ENCODE data around the gene CSNK1G1. TPM values are rescaled to one million over a fixed set of nuclear protein-coding genes. Genes with fewer than 3 reads are reported as not detected.
"Not testable (repeated sequence)": the region's sequence is repeated elsewhere in the genome, so short reads cannot be mapped to it uniquely, and the experiment has no call there.

The CSNK1G1 gene
- total RNA-seq, 1 donor from 2014 or later, result 12.8 TPM

DNA sequence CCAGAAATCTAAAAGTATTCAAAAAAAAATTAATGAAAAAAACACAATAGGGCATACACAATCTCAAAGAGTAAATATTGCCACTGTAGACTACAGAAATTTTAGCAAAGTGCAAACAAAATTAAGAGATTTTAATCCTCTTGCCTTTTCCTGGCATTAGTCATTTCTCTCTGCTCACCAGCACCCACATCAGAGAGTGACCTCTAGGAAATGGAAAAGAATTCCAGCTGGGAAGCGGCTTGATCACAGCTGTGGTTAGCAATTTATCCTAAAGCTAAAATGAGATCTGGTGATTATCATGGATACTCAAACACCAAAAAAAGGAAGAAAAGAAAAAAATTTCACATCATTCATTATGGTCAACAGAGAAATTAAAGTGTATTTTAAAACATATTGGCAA is 7.5 kb downstream of the CSNK1G1 start:
- Histone ChIP-seq H3K36me3 (no peaks in the 10 kb centered on the region), H3K27ac (no peak overlapping the region), H3K4me1 (peaks cover 19% of the 10 kb centered on the region), H3K4me3 (no peak overlapping the region), H3K27me3 (no peaks in the 10 kb centered on the region), H3K9me3 (no peaks in the 10 kb centered on the region)
- TF ChIP-seq POLR2A (IDR thresholded peaks at IDR 0.05) (no peak), POLR2AphosphoS5 (IDR thresholded peaks at IDR 0.05; ENCODE audit: insufficient read depth in 1 of 2, low read depth in 1 of 2) (no peak)
- TF ChIP-seq, protein P1, sequence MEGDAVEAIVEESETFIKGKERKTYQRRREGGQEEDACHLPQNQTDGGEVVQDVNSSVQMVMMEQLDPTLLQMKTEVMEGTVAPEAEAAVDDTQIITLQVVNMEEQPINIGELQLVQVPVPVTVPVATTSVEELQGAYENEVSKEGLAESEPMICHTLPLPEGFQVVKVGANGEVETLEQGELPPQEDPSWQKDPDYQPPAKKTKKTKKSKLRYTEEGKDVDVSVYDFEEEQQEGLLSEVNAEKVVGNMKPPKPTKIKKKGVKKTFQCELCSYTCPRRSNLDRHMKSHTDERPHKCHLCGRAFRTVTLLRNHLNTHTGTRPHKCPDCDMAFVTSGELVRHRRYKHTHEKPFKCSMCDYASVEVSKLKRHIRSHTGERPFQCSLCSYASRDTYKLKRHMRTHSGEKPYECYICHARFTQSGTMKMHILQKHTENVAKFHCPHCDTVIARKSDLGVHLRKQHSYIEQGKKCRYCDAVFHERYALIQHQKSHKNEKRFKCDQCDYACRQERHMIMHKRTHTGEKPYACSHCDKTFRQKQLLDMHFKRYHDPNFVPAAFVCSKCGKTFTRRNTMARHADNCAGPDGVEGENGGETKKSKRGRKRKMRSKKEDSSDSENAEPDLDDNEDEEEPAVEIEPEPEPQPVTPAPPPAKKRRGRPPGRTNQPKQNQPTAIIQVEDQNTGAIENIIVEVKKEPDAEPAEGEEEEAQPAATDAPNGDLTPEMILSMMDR (IDR thresholded peaks at IDR 0.05), result no peak
- DNase-seq (ENCODE audit: extremely low spot score in 2 of 2), result no peak
- intact Hi-C loops (cut with DNase I), result no loop called here

DNA sequence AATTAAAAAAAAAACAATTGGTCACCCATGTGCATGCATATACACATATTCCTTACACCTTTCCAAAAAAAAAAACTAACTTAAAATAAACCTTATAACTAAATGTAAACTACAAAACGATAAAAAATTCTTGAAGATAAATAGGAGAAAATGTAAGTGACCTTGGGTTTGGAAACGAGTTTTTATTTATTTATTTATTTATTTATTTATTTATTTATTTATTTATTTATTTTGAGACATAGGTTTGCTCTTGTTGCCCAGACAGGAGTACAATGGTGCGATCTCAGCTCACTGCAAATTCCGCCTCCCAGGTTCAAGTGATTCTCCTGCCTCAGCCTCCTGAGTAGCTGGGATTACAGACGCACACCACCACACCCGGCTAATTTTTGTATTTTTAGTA is 9.7 kb downstream of the CSNK1G1 start:
- H3K36me3 ChIP-seq; H3K27ac ChIP-seq; H3K27me3 ChIP-seq; DNase-seq (ENCODE audit: extremely low spot score in 2 of 2); H3K4me3 ChIP-seq; intact Hi-C loops (cut with DNase I); H3K9me3 ChIP-seq: not testable (repeated sequence)
- peaks cover 19% of the 10 kb centered on the region for H3K4me1 ChIP-seq

DNA sequence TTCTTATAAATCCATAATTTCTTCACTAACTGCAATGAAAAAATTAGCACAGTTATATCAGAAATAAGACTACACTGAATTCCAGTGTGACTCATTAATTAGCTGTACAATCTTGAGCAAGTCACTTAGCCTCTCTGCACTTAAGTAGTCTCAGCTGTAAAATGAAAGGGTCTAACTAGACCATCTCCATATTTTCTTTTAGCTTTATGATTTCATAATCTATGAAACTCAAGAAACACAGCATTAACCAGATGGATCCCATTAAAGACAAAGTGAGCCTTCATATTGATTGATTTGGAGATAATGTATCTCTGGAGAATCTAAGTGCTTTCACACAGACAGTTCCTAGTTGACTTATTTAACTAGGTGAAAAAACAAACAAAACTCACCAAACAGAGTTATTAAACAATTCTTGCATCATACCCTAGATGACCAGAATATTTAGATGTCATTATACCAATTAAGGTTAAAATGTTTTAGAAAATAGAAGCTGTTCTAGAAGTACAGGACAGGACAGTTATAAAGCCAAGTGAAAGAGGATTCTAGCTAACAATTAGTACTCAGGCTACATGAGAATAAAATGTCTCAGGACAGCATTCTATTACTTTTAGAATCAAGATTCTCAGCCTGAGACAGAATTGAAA is 11.2 kb downstream of the CSNK1G1 start:
- no peaks in the 10 kb centered on the region for H3K36me3 ChIP-seq
- no peaks in the 10 kb centered on the region for H3K27me3 ChIP-seq
- no peak overlapping the region for H3K4me3 ChIP-seq
- H3K27ac ChIP-seq, result no peak overlapping the region
- TF ChIP-seq POLR2AphosphoS5 (IDR thresholded peaks at IDR 0.05; ENCODE audit: insufficient read depth in 1 of 2, low read depth in 1 of 2), result no peak
- TF ChIP-seq POLR2A (IDR thresholded peaks at IDR 0.05), result no peak
- TF ChIP-seq, protein P1 (IDR thresholded peaks at IDR 0.05), result no peak
- no peak for DNase-seq (ENCODE audit: extremely low spot score in 2 of 2)
- peaks cover 19% of the 10 kb centered on the region for H3K4me1 ChIP-seq
- no peaks in the 10 kb centered on the region for H3K9me3 ChIP-seq
- intact Hi-C loops (cut with DNase I), result no loop called here

DNA sequence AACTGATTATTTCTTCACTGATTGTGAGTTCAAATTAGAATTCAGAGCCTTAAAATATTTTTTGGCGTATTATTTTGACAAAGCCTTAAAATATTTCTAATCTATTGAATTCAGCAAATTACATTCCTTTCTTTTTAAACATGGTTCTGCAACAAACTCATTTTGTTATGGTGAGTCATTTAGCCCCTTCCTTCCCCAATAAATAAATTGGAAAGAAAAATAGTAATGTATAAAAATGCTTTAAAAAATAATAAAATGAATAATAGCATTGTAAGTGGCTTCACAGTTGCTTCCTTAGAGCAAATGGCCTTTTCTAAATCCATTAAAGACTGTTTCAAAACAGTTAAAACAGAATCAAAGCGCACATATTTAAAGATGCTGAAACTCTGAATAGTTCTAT is 12.1 kb downstream of the CSNK1G1 start:
- Histone ChIP-seq H3K27ac (no peak overlapping the region), H3K27me3 (no peaks in the 10 kb centered on the region), H3K4me1 (peaks cover 14% of the 10 kb centered on the region), H3K9me3 (no peaks in the 10 kb centered on the region), H3K36me3 (no peaks in the 10 kb centered on the region), H3K4me3 (no peak overlapping the region)
- intact Hi-C loops (cut with DNase I), result no loop called here
- TF ChIP-seq POLR2A (IDR thresholded peaks at IDR 0.05) (no peak), POLR2AphosphoS5 (IDR thresholded peaks at IDR 0.05; ENCODE audit: insufficient read depth in 1 of 2, low read depth in 1 of 2) (no peak)
- TF ChIP-seq, protein P1 (IDR thresholded peaks at IDR 0.05), result no peak
- no peak for DNase-seq (ENCODE audit: extremely low spot score in 2 of 2)

GRCh38 chr15:64343222-64343621 is 12.8 kb downstream of the CSNK1G1 start:
- Histone ChIP-seq H3K27ac (no peak overlapping the region), H3K4me1 (peaks cover 14% of the 10 kb centered on the region), H3K4me3 (no peak overlapping the region), H3K27me3 (no peaks in the 10 kb centered on the region), H3K9me3 (no peaks in the 10 kb centered on the region), H3K36me3 (no peaks in the 10 kb centered on the region)
- intact Hi-C loops (cut with DNase I), result no loop called here
- no peak for TF ChIP-seq POLR2AphosphoS5 (IDR thresholded peaks at IDR 0.05; ENCODE audit: insufficient read depth in 1 of 2, low read depth in 1 of 2)
- no peak for TF ChIP-seq POLR2A (IDR thresholded peaks at IDR 0.05)
- TF ChIP-seq, protein P1 (IDR thresholded peaks at IDR 0.05), result no peak
- no peak for DNase-seq (ENCODE audit: extremely low spot score in 2 of 2)
